ENCODE results near the gene JAGN1.
"Not testable (repeated sequence)": the region's sequence is repeated elsewhere in the genome, so short reads cannot be mapped to it uniquely, and the experiment has no call there.

Gene JAGN1

GRCh38 chr3:9918261-9919038 is 28.0 kb downstream of the JAGN1 start:
- no peak for DNase-seq

GRCh38 chr3:9928158-9928557 is 37.7 kb downstream of the JAGN1 start:
- DNase-seq, result no peak

- DNase-seq, result no peak
Measured at GRCh38 chr3:9930804-9931418, 40.5 kb downstream of the JAGN1 start.

- DNase-seq, result no peak
Measured at GRCh38 chr3:9932535-9932842, 42.1 kb downstream of the JAGN1 start.

- peak; percentile 76 for DNase-seq
Measured at GRCh38 chr3:9932843-9933560, 42.6 kb downstream of the JAGN1 start.

- DNase-seq, result peak; percentile 92
Measured at GRCh38 chr3:9933561-9934234, 43.3 kb downstream of the JAGN1 start, which contains the start of gene CRELD1. TSS of gene CRELD1 (plus strand) at chr3:9933834. CDS start at chr3:9934439, 605 bp downstream.

GRCh38 chr3:9934235-9934621 is 43.8 kb downstream of the JAGN1 start:
- DNase-seq, result peak; percentile 51

GRCh38 chr3:9934993-9935392 is 44.6 kb downstream of the JAGN1 start:
- DNase-seq, result no peak

- DNase-seq, result no peak
Measured at GRCh38 chr3:9935966-9936510, 45.6 kb downstream of the JAGN1 start.

GRCh38 chr3:9937486-9938238 is 47.3 kb downstream of the JAGN1 start:
- no peak for DNase-seq

GRCh38 chr3:9938966-9939365 is 48.6 kb downstream of the JAGN1 start:
- no peak for DNase-seq

GRCh38 chr3:9939906-9940305 is 49.5 kb downstream of the JAGN1 start:
- not testable (repeated sequence) for DNase-seq

- DNase-seq, result no peak
Measured at GRCh38 chr3:9940746-9941145, 50.3 kb downstream of the JAGN1 start.

GRCh38 chr3:9942164-9942563 is 51.8 kb downstream of the JAGN1 start:
- DNase-seq, result no peak

GRCh38 chr3:9942934-9943690 is 52.7 kb downstream of the JAGN1 start:
- DNase-seq, result no peak

Data from DMS53 (cell line).